ENCODE results near the gene KRTAP10-2.
"Not testable (repeated sequence)": the region's sequence is repeated elsewhere in the genome, so short reads cannot be mapped to it uniquely, and the experiment has no call there.

Gene KRTAP10-2

GRCh38 chr21:44566403-44566802, 15.1 kb upstream of the KRTAP10-2 start:
- DNase-seq, result no peak

GRCh38 chr21:44564886-44565598, 13.7 kb upstream of the KRTAP10-2 start:
- no peak for DNase-seq

- no peak for DNase-seq
Observed at GRCh38 chr21:44564099-44564498, 12.8 kb upstream of the KRTAP10-2 start.

- DNase-seq, result no peak
Observed at GRCh38 chr21:44558695-44559094, 7.4 kb upstream of the KRTAP10-2 start, which contains the start of gene KRTAP10-3. Gene KRTAP10-3, minus strand, starts transcription at chr21:44558795. Its CDS starts 80 bp downstream, at chr21:44558715.

GRCh38 chr21:44558329-44558675, 7.0 kb upstream of the KRTAP10-2 start:
- not testable (repeated sequence) for DNase-seq

- no peak for DNase-seq
Observed at GRCh38 chr21:44557491-44558328, 6.4 kb upstream of the KRTAP10-2 start.

- DNase-seq, result no peak
Observed at GRCh38 chr21:44556879-44557278, 5.6 kb upstream of the KRTAP10-2 start.

- DNase-seq, result no peak
Observed at GRCh38 chr21:44555200-44555875, 4.0 kb upstream of the KRTAP10-2 start.

GRCh38 chr21:44552681-44553080, 1.4 kb upstream of the KRTAP10-2 start:
- no peak for DNase-seq

GRCh38 chr21:44552136-44552535, 831 bp upstream of the KRTAP10-2 start:
- DNase-seq, result no peak

GRCh38 chr21:44550807-44551206, 498 bp downstream of the KRTAP10-2 start:
- DNase-seq, result no peak

GRCh38 chr21:44550285-44550684, 1.0 kb downstream of the KRTAP10-2 start:
- not testable (repeated sequence) for DNase-seq

GRCh38 chr21:44549525-44550211, 1.6 kb downstream of the KRTAP10-2 start:
- no peak for DNase-seq

- no peak for DNase-seq
Observed at GRCh38 chr21:44548922-44549321, 2.4 kb downstream of the KRTAP10-2 start.

- DNase-seq, result no peak
Observed at GRCh38 chr21:44548381-44548780, 2.9 kb downstream of the KRTAP10-2 start.

- DNase-seq, result no peak
Observed at GRCh38 chr21:44547656-44548331, 3.5 kb downstream of the KRTAP10-2 start.

- DNase-seq, result no peak
Observed at GRCh38 chr21:44544566-44544965, 6.7 kb downstream of the KRTAP10-2 start.

- no peak for DNase-seq
Observed at GRCh38 chr21:44542716-44543115, 8.6 kb downstream of the KRTAP10-2 start.

GRCh38 chr21:44540741-44541288, 10.5 kb downstream of the KRTAP10-2 start:
- no peak for DNase-seq

- no peak for DNase-seq
Observed at GRCh38 chr21:44539991-44540666, 11.2 kb downstream of the KRTAP10-2 start, which contains the start of gene KRTAP10-1. Gene KRTAP10-1, minus strand, starts transcription at chr21:44540195. Its CDS starts 45 bp downstream, at chr21:44540150.

- DNase-seq, result no peak
Observed at GRCh38 chr21:44539046-44539445, 12.3 kb downstream of the KRTAP10-2 start.

All from fibroblast of skin of scalp (primary cell).